Heart left ventricle (tissue), 16 donors: ENCODE results near the gene BRF1. TPM values are rescaled to one million over a fixed set of nuclear protein-coding genes. Genes with fewer than 3 reads are reported as not detected.

Experiments
- ATAC-seq, 4 donors: fragments of 200-7000 bp; cut with Tn5 transposase; one replicate each; pipeline ENCODE4 v1.9.1; 2020 to 2022; ENCODE audit warnings: moderate library complexity in 4 of 4, mild to moderate bottlenecking in 3 of 4, moderate number of reproducible peaks in 1 of 4
- DNase-seq, 5 donors: peaks; one replicate each; pipeline ENCODE4 v3.0.0-alpha.2; 2020
- H3K27ac ChIP-seq, 12 donors: fragments of 200-600 bp; sonication (generic) in 4 of 12; one replicate each; pipeline versions ENCODE4 v1.5.0 to v1.8.0; 2016 to 2022; ENCODE audit warnings: mild to moderate bottlenecking in 2 of 12
- H3K27me3 ChIP-seq, 9 donors: fragments of 200-600 bp; sonication (generic) in 2 of 9; one replicate each; pipeline versions ENCODE4 v1.5.1 to v1.8.0; 2016 to 2022; ENCODE audit warnings: mild to moderate bottlenecking in 3 of 9
- H3K36me3 ChIP-seq, 9 donors: fragments of 200-600 bp; sonication (generic) in 2 of 9; one replicate each; pipeline versions ENCODE4 v1.5.0 to v1.8.0; 2018 to 2022; ENCODE audit warnings: mild to moderate bottlenecking in 2 of 9
- H3K4me1 ChIP-seq, 12 donors: fragments of 200-600 bp; sonication (generic) in 4 of 12; one replicate each; pipeline versions ENCODE4 v1.5.0 to v1.8.0; 2016 to 2022; ENCODE audit warnings: mild to moderate bottlenecking in 3 of 12
- H3K4me3 ChIP-seq, 12 donors: fragments of 200-600 bp; sonication (generic) in 4 of 12; one replicate each; pipeline versions ENCODE4 v1.5.0 to v1.8.0; 2017 to 2022; ENCODE audit warnings: mild to moderate bottlenecking in 9 of 12, moderate library complexity in 4 of 12
- H3K9me3 ChIP-seq, 12 donors: fragments of 200-600 bp; sonication (generic) in 4 of 12; one replicate each; pipeline versions ENCODE4 v1.5.0 to v1.8.0; 2016 to 2022; ENCODE audit warnings: mild to moderate bottlenecking in 1 of 12
- CTCF ChIP-seq, 12 donors: fragments of 200-600 bp; sonication (generic) in 4 of 12; IDR thresholded peaks; one replicate each; pipeline versions ENCODE4 v1.5.0 to v1.8.0; 2018 to 2022; ENCODE audit warnings: antibody characterized with exemption in 12 of 12, mild to moderate bottlenecking in 5 of 12
- POLR2A ChIP-seq, 2 donors: fragments of 450-650 bp; IDR thresholded peaks; one replicate each; pipeline ENCODE4 v1.6.1; 2017; ENCODE audit warnings: antibody characterized with exemption in 2 of 2, mild to moderate bottlenecking in 2 of 2, moderate library complexity in 2 of 2
- WGBS, 4 donors: extraction: QIAGEN DNeasy Blood & Tissue Kit in 2 of 4; methylation state at CpG; one replicate each; pipeline versions ENCODE4 v1.1.5 to v1.1.7; 2013 to 2018; 5-methylcytosine and 5-hydroxymethylcytosine counted together
- intact Hi-C, 10 donors: fragments of 100-400 bp; cut with DNase I; formaldehyde crosslinking; loops; one replicate each; pipeline versions ENCODE4 v1.11.1 to v1.14.2; 2022
- polyA plus RNA-seq, 2 donors: library from polyadenylated mRNA; stranded (reverse); fragments of 200-250 nt; gene quantifications; one replicate each; pipeline ENCODE4 v1.2.3, GENCODE V29; 2013
- total RNA-seq, 9 donors: library from RNA; depleted of rRNA in 2 of 9; stranded (reverse); fragments of >200 nt in 2 of 9; fragmentation: NEBNext Ultra II Directional in 3 of 9; extraction: Animal tissue kit (Norgen Biotek cat#: 25700) in 3 of 9; gene quantifications; one replicate each; pipeline versions ENCODE4 v1.1.0 to v1.2.4, GENCODE V29; 2016 to 2023
- donor health status: ischemic (EF 13 %, LVEDD 7.1; RV severe dilation, severe dysfunction).
- donor health status: healthy with polysubstance abuse.
- donor health status: DM: no; HTN: yes; CAD: no.
- donor health status: DM: no; HTN: no; CAD: no.
- donor health status: ischemic (EF 25% LVEDD 6.9; RV normal size, moderate dysfunction).
- donor health status: ischemic (EF 25% LVEDD 5.7; RV mildly dilated, moderate dysfunction).
- donor health status: healthy.
- donor health status: DM: yes; HTN: yes; CAD: no.
- donor health status: ischemic (EF 35%, LVEDD 5.7; RV mildly dilated, moderate dysfunction).
- donor health status: nonischemic (EF 11% LVEDD 7.7; RV severe dilation, severe dysfunction).
- donor health status: DM: yes; HTN: yes; CAD: no.
- donor health status: PGD.
- donor health status: ischemic (EF 29% LVEDD 5.4; RV normal size, mild dysfunction).
- donor health status: nonischemic (EF 23%, LVEDD 6.1; RV moderate dilation, normal function).

Gene BRF1
- total and polyA plus RNA-seq, 11 donors = 13.3 to 25.3 (median 18.7) TPM

- intact Hi-C loops = loop anchor here in 1 of 10 donors (10.0 kb wide), 1 partner anchor 347 kb away; no protein-coding TSS in a partner anchor
- peak in 1 of 4 donors; percentile 18 for ATAC-seq
- 59 to 84% (median 72%) methylated on average over 12 to 14 of the region's 14 CpGs for WGBS, 4 donors
Measured at GRCh38 chr14:105187935-105188524, 112.8 kb downstream of the BRF1 start.

GRCh38 chr14:105187116-105187515 lies 113.7 kb downstream of the BRF1 start:
- peaks cover 0 to 18% (median 4%) of the 10 kb centered on the region in 12 donors for H3K4me1 ChIP-seq
- H3K27me3 ChIP-seq = peaks cover 0 to 18% (median 7%) of the 10 kb centered on the region in 9 donors
- ATAC-seq (no peak), DNase-seq (no peak)
- H3K27ac ChIP-seq = no peak overlapping the region
- TF ChIP-seq CTCF (IDR thresholded peaks at IDR 0.05) (no peak), POLR2A (IDR thresholded peaks at IDR 0.05) (no peak)
- intact Hi-C loops = loop anchor here in 1 of 10 donors (10.0 kb wide), 1 partner anchor 348 kb away; no protein-coding TSS in a partner anchor
- no peak overlapping the region for H3K4me3 ChIP-seq
- peaks cover 0 to 8% (median 0%) of the 10 kb centered on the region in 12 donors for H3K9me3 ChIP-seq
- 71 to 81% (median 78%) methylated on average over 4 of the region's 4 CpGs for WGBS, 4 donors
- H3K36me3 ChIP-seq = no peaks in the 10 kb centered on the region

More at GRCh38 chr14:105187935-105188524, 112.8 kb downstream of the BRF1 start:
- Histone ChIP-seq H3K9me3 (peaks cover 0 to 8% (median 0%) of the 10 kb centered on the region in 12 donors), H3K4me3 (no peak overlapping the region), H3K27me3 (peaks cover 0 to 22% (median 7%) of the 10 kb centered on the region in 9 donors), H3K4me1 (peaks cover 0 to 12% (median 2%) of the 10 kb centered on the region in 12 donors), H3K36me3 (no peaks in the 10 kb centered on the region), H3K27ac (no peak overlapping the region)
- no peak for DNase-seq
- no peak for TF ChIP-seq POLR2A (IDR thresholded peaks at IDR 0.05)
- peak in 2 of 12 donors; percentile 18 to 30 for TF ChIP-seq CTCF (IDR thresholded peaks at IDR 0.05)

GRCh38 chr14:105185973-105186372 lies 114.8 kb downstream of the BRF1 start:
- ATAC-seq (no peak), DNase-seq (no peak)
- H3K36me3 ChIP-seq = no peaks in the 10 kb centered on the region
- H3K4me1 ChIP-seq = peaks cover 0 to 18% (median 10%) of the 10 kb centered on the region in 12 donors
- TF ChIP-seq POLR2A (IDR thresholded peaks at IDR 0.05) (no peak), CTCF (IDR thresholded peaks at IDR 0.05) (no peak)
- H3K27ac ChIP-seq = no peak overlapping the region
- H3K9me3 ChIP-seq = peaks cover 0 to 8% (median 0%) of the 10 kb centered on the region in 12 donors
- H3K27me3 ChIP-seq = peaks cover 0 to 14% (median 0%) of the 10 kb centered on the region in 9 donors
- H3K4me3 ChIP-seq = no peak overlapping the region
- intact Hi-C loops = loop anchor here in 1 of 10 donors (10.0 kb wide), 1 partner anchor 349 kb away; no protein-coding TSS in a partner anchor
- 34 to 55% (median 42%) methylated on average over 4 of the region's 4 CpGs for WGBS, 4 donors

- no peak for TF ChIP-seq POLR2A (IDR thresholded peaks at IDR 0.05)
- no peak for TF ChIP-seq CTCF (IDR thresholded peaks at IDR 0.05)
- no peak overlapping the region for H3K4me3 ChIP-seq
- H3K27ac ChIP-seq = no peak overlapping the region
- H3K27me3 ChIP-seq = peaks cover 0 to 14% (median 0%) of the 10 kb centered on the region in 9 donors
- DNase-seq (no peak), ATAC-seq (no peak)
- H3K36me3 ChIP-seq = no peaks in the 10 kb centered on the region
- H3K9me3 ChIP-seq = peaks cover 0 to 8% (median 0%) of the 10 kb centered on the region in 12 donors
- H3K4me1 ChIP-seq = peaks cover 0 to 26% (median 15%) of the 10 kb centered on the region in 12 donors
- intact Hi-C loops = loop anchor here in 1 of 10 donors (10.0 kb wide), 1 partner anchor 350 kb away; no protein-coding TSS in a partner anchor
- 79 to 90% (median 82%) methylated on average over 14 to 18 of the region's 18 CpGs for WGBS, 4 donors
Measured at GRCh38 chr14:105185001-105185400, 115.8 kb downstream of the BRF1 start.
